Heart left ventricle (tissue), 16 donors: Measurements from ENCODE around the gene OCRL. TPM values are rescaled to one million over a fixed set of nuclear protein-coding genes. Genes with fewer than 3 reads are reported as not detected.
A peak's percentile ranks its signal among the peaks of the same experiment; 100 is the strongest.
"Not testable (repeated sequence)": the region's sequence is repeated elsewhere in the genome, so short reads cannot be mapped to it uniquely, and the experiment has no call there.

Experiments
- ATAC-seq, 4 donors: fragments of 200-7000 bp; cut with Tn5 transposase; one replicate each; pipeline ENCODE4 v1.9.1; 2020 to 2022; ENCODE audit warnings: moderate library complexity in 4 of 4, mild to moderate bottlenecking in 3 of 4, moderate number of reproducible peaks in 1 of 4
- DNase-seq, 5 donors: peaks; one replicate each; pipeline ENCODE4 v3.0.0-alpha.2; 2020
- H3K27ac ChIP-seq, 12 donors: fragments of 200-600 bp; sonication (generic) in 4 of 12; one replicate each; pipeline versions ENCODE4 v1.5.0 to v1.8.0; 2016 to 2022; ENCODE audit warnings: mild to moderate bottlenecking in 2 of 12
- H3K27me3 ChIP-seq, 9 donors: fragments of 200-600 bp; sonication (generic) in 2 of 9; one replicate each; pipeline versions ENCODE4 v1.5.1 to v1.8.0; 2016 to 2022; ENCODE audit warnings: mild to moderate bottlenecking in 3 of 9
- H3K36me3 ChIP-seq, 9 donors: fragments of 200-600 bp; sonication (generic) in 2 of 9; one replicate each; pipeline versions ENCODE4 v1.5.0 to v1.8.0; 2018 to 2022; ENCODE audit warnings: mild to moderate bottlenecking in 2 of 9
- H3K4me1 ChIP-seq, 12 donors: fragments of 200-600 bp; sonication (generic) in 4 of 12; one replicate each; pipeline versions ENCODE4 v1.5.0 to v1.8.0; 2016 to 2022; ENCODE audit warnings: mild to moderate bottlenecking in 3 of 12
- H3K4me3 ChIP-seq, 12 donors: fragments of 200-600 bp; sonication (generic) in 4 of 12; one replicate each; pipeline versions ENCODE4 v1.5.0 to v1.8.0; 2017 to 2022; ENCODE audit warnings: mild to moderate bottlenecking in 9 of 12, moderate library complexity in 4 of 12
- H3K9me3 ChIP-seq, 12 donors: fragments of 200-600 bp; sonication (generic) in 4 of 12; one replicate each; pipeline versions ENCODE4 v1.5.0 to v1.8.0; 2016 to 2022; ENCODE audit warnings: mild to moderate bottlenecking in 1 of 12
- CTCF ChIP-seq, 12 donors: fragments of 200-600 bp; sonication (generic) in 4 of 12; IDR thresholded peaks; one replicate each; pipeline versions ENCODE4 v1.5.0 to v1.8.0; 2018 to 2022; ENCODE audit warnings: antibody characterized with exemption in 12 of 12, mild to moderate bottlenecking in 5 of 12
- POLR2A ChIP-seq, 2 donors: fragments of 450-650 bp; IDR thresholded peaks; one replicate each; pipeline ENCODE4 v1.6.1; 2017; ENCODE audit warnings: antibody characterized with exemption in 2 of 2, mild to moderate bottlenecking in 2 of 2, moderate library complexity in 2 of 2
- whole genome bisulfite sequencing, 4 donors: extraction: QIAGEN DNeasy Blood & Tissue Kit in 2 of 4; methylation state at CpG; one replicate each; pipeline versions ENCODE4 v1.1.5 to v1.1.7; 2013 to 2018; 5-methylcytosine and 5-hydroxymethylcytosine counted together
- intact Hi-C, 10 donors: fragments of 100-400 bp; cut with DNase I; formaldehyde crosslinking; loops; one replicate each; pipeline versions ENCODE4 v1.11.1 to v1.14.2; 2022
- polyA plus RNA-seq, 2 donors: library from polyadenylated mRNA; stranded (reverse); fragments of 200-250 nt; gene quantifications; one replicate each; pipeline ENCODE4 v1.2.3, GENCODE V29; 2013
- total RNA-seq, 9 donors: library from RNA; depleted of rRNA in 2 of 9; stranded (reverse); fragments of >200 nt in 2 of 9; fragmentation: NEBNext Ultra II Directional in 3 of 9; extraction: Animal tissue kit (Norgen Biotek cat#: 25700) in 3 of 9; gene quantifications; one replicate each; pipeline versions ENCODE4 v1.1.0 to v1.2.4, GENCODE V29; 2016 to 2023
- donor health status: ischemic (EF 13 %, LVEDD 7.1; RV severe dilation, severe dysfunction).
- donor health status: healthy with polysubstance abuse.
- donor health status: DM: no; HTN: yes; CAD: no.
- donor health status: DM: no; HTN: no; CAD: no.
- donor health status: ischemic (EF 25% LVEDD 6.9; RV normal size, moderate dysfunction).
- donor health status: ischemic (EF 25% LVEDD 5.7; RV mildly dilated, moderate dysfunction).
- donor health status: healthy.
- donor health status: DM: yes; HTN: yes; CAD: no.
- donor health status: ischemic (EF 35%, LVEDD 5.7; RV mildly dilated, moderate dysfunction).
- donor health status: nonischemic (EF 11% LVEDD 7.7; RV severe dilation, severe dysfunction).
- donor health status: DM: yes; HTN: yes; CAD: no.
- donor health status: PGD.
- donor health status: ischemic (EF 29% LVEDD 5.4; RV normal size, mild dysfunction).
- donor health status: nonischemic (EF 23%, LVEDD 6.1; RV moderate dilation, normal function).

Gene OCRL
- total and polyA plus RNA-seq, 11 donors = 6.4 to 13.7 (median 10.2) TPM

- Histone ChIP-seq H3K27ac (no peak overlapping the region), H3K4me3 (no peak overlapping the region), H3K9me3 (no peaks in the 10 kb centered on the region), H3K36me3 (peaks cover 0 to 72% (median 33%) of the 10 kb centered on the region in 9 donors), H3K4me1 (peaks cover 0 to 16% (median 0%) of the 10 kb centered on the region in 12 donors), H3K27me3 (peaks cover 0 to 6% (median 0%) of the 10 kb centered on the region in 9 donors)
- DNase-seq = peak in 3 of 5 donors; percentile 6 to 24 (median 16)
- TF ChIP-seq CTCF (IDR thresholded peaks at IDR 0.05) (no peak), POLR2A (IDR thresholded peaks at IDR 0.05) (no peak)
- ATAC-seq = no peak
- intact Hi-C loops = no loop called here
- WGBS, 4 donors = 16 to 33% (median 25%) methylated on average over 3 of the region's 3 CpGs
Observed at GRCh38 chrX:129565046-129565650, 25.1 kb downstream of the OCRL start.

GRCh38 chrX:129566073-129566472, 26.0 kb downstream of the OCRL start:
- 0 to 7% (median 4%) methylated on average over 1 of the region's 1 CpG for WGBS, 4 donors

GRCh38 chrX:129568349-129568748, 28.3 kb downstream of the OCRL start:
- 64 to 96% (median 81%) methylated on average over 3 of the region's 3 CpGs for WGBS, 4 donors
- no peak overlapping the region for H3K27ac ChIP-seq
- H3K36me3 ChIP-seq = peaks cover 0 to 59% (median 18%) of the 10 kb centered on the region in 9 donors
- peaks cover 0 to 22% (median 0%) of the 10 kb centered on the region in 12 donors for H3K4me1 ChIP-seq
- no peaks in the 10 kb centered on the region for H3K27me3 ChIP-seq
- intact Hi-C loops = no loop called here
- no peaks in the 10 kb centered on the region for H3K9me3 ChIP-seq
- no peak overlapping the region for H3K4me3 ChIP-seq
- ATAC-seq = no peak
- no peak for TF ChIP-seq POLR2A (IDR thresholded peaks at IDR 0.05)
- TF ChIP-seq CTCF (IDR thresholded peaks at IDR 0.05) = no peak
- no peak for DNase-seq

More at GRCh38 chrX:129566073-129566472, 26.0 kb downstream of the OCRL start:
- Histone ChIP-seq H3K27me3 (peaks cover 0 to 6% (median 0%) of the 10 kb centered on the region in 9 donors), H3K4me1 (peaks cover 0 to 16% (median 0%) of the 10 kb centered on the region in 12 donors), H3K9me3 (no peaks in the 10 kb centered on the region), H3K27ac (no peak overlapping the region), H3K4me3 (no peak overlapping the region), H3K36me3 (peaks cover 0 to 72% (median 28%) of the 10 kb centered on the region in 9 donors)
- peak in 1 of 4 donors; percentile 29 for ATAC-seq
- no peak for DNase-seq
- intact Hi-C loops = no loop called here
- TF ChIP-seq CTCF (IDR thresholded peaks at IDR 0.05) (no peak), POLR2A (IDR thresholded peaks at IDR 0.05) (no peak)

- intact Hi-C loops = no loop called here
- ATAC-seq = no peak
- WGBS, 4 donors = 68 to 75% (median 70%) methylated on average over 2 of the region's 2 CpGs
- TF ChIP-seq POLR2A (IDR thresholded peaks at IDR 0.05) (no peak), CTCF (IDR thresholded peaks at IDR 0.05) (no peak)
- DNase-seq = no peak
- Histone ChIP-seq H3K4me3 (no peak overlapping the region), H3K27me3 (peaks cover 0 to 2% (median 0%) of the 10 kb centered on the region in 9 donors), H3K27ac (no peak overlapping the region), H3K9me3 (no peaks in the 10 kb centered on the region), H3K36me3 (peaks cover 0 to 80% (median 33%) of the 10 kb centered on the region in 9 donors), H3K4me1 (peaks cover 0 to 11% (median 0%) of the 10 kb centered on the region in 12 donors)
Observed at GRCh38 chrX:129572422-129572821, 32.4 kb downstream of the OCRL start.

- intact Hi-C loops, H3K9me3 ChIP-seq, DNase-seq, ATAC-seq, H3K27me3 ChIP-seq, H3K27ac ChIP-seq, H3K4me3 ChIP-seq: not testable (repeated sequence)
- peaks cover 0 to 78% (median 28%) of the 10 kb centered on the region in 9 donors for H3K36me3 ChIP-seq
- WGBS, 4 donors = 84 to 100% (median 93%) methylated on average over 4 of the region's 4 CpGs
- peaks cover 0 to 15% (median 0%) of the 10 kb centered on the region in 12 donors for H3K4me1 ChIP-seq
Observed at GRCh38 chrX:129573652-129574051, 33.6 kb downstream of the OCRL start.
